ENCODE data around the gene IARS2.

DNA sequence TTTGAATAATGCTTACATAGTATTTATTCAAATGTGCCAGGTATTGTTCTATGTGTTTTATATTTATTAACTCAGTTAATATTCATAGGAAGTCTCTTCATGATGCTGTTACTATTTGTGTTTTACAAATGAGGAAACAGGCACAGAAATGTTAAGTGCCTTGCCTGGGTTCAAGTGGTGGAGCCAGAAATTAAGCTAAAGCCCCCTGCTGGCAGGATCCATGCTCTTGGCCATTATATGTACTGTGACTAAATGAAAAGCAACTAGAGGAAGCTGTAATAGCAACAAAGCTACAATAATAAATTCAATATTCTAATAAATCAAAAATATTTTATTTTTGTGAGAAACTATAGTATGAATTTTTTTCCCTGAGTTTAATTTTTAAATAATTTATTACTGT lies 30.0 kb downstream of the IARS2 start:
- TF ChIP-seq, protein P1, sequence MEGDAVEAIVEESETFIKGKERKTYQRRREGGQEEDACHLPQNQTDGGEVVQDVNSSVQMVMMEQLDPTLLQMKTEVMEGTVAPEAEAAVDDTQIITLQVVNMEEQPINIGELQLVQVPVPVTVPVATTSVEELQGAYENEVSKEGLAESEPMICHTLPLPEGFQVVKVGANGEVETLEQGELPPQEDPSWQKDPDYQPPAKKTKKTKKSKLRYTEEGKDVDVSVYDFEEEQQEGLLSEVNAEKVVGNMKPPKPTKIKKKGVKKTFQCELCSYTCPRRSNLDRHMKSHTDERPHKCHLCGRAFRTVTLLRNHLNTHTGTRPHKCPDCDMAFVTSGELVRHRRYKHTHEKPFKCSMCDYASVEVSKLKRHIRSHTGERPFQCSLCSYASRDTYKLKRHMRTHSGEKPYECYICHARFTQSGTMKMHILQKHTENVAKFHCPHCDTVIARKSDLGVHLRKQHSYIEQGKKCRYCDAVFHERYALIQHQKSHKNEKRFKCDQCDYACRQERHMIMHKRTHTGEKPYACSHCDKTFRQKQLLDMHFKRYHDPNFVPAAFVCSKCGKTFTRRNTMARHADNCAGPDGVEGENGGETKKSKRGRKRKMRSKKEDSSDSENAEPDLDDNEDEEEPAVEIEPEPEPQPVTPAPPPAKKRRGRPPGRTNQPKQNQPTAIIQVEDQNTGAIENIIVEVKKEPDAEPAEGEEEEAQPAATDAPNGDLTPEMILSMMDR (IDR thresholded peaks at IDR 0.05 in 2 of 3, conservative IDR thresholded peaks at IDR 0.05 in 1 of 3; ENCODE audit: borderline replicate concordance in 1 of 3, insufficient read depth in 1 of 3, low read depth in 2 of 3, low read length in 2 of 3): peak; percentile 25 to 62 (median 61); a peak in 4 of 6 replicates
- TF ChIP-seq, protein P2, sequence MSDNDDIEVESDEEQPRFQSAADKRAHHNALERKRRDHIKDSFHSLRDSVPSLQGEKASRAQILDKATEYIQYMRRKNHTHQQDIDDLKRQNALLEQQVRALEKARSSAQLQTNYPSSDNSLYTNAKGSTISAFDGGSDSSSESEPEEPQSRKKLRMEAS (IDR thresholded peaks at IDR 0.05): no peak
- no peak for TF ChIP-seq ZNF274 (IDR thresholded peaks at IDR 0.05; ENCODE audit: low read depth, low read length)
- TF ChIP-seq POLR2AphosphoS5 (IDR thresholded peaks at IDR 0.05; ENCODE audit: low read depth, low read length): no peak
- TF ChIP-seq, protein P3, sequence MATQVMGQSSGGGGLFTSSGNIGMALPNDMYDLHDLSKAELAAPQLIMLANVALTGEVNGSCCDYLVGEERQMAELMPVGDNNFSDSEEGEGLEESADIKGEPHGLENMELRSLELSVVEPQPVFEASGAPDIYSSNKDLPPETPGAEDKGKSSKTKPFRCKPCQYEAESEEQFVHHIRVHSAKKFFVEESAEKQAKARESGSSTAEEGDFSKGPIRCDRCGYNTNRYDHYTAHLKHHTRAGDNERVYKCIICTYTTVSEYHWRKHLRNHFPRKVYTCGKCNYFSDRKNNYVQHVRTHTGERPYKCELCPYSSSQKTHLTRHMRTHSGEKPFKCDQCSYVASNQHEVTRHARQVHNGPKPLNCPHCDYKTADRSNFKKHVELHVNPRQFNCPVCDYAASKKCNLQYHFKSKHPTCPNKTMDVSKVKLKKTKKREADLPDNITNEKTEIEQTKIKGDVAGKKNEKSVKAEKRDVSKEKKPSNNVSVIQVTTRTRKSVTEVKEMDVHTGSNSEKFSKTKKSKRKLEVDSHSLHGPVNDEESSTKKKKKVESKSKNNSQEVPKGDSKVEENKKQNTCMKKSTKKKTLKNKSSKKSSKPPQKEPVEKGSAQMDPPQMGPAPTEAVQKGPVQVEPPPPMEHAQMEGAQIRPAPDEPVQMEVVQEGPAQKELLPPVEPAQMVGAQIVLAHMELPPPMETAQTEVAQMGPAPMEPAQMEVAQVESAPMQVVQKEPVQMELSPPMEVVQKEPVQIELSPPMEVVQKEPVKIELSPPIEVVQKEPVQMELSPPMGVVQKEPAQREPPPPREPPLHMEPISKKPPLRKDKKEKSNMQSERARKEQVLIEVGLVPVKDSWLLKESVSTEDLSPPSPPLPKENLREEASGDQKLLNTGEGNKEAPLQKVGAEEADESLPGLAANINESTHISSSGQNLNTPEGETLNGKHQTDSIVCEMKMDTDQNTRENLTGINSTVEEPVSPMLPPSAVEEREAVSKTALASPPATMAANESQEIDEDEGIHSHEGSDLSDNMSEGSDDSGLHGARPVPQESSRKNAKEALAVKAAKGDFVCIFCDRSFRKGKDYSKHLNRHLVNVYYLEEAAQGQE (IDR thresholded peaks at IDR 0.05; ENCODE audit: low read depth): no peak
- TF ChIP-seq, protein P4, sequence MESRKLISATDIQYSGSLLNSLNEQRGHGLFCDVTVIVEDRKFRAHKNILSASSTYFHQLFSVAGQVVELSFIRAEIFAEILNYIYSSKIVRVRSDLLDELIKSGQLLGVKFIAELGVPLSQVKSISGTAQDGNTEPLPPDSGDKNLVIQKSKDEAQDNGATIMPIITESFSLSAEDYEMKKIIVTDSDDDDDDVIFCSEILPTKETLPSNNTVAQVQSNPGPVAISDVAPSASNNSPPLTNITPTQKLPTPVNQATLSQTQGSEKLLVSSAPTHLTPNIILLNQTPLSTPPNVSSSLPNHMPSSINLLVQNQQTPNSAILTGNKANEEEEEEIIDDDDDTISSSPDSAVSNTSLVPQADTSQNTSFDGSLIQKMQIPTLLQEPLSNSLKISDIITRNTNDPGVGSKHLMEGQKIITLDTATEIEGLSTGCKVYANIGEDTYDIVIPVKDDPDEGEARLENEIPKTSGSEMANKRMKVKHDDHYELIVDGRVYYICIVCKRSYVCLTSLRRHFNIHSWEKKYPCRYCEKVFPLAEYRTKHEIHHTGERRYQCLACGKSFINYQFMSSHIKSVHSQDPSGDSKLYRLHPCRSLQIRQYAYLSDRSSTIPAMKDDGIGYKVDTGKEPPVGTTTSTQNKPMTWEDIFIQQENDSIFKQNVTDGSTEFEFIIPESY (IDR thresholded peaks at IDR 0.05; ENCODE audit: extremely low read depth, insufficient replicate concordance, low read length): no peak
- no peak for TF ChIP-seq EZH2 (IDR thresholded peaks at IDR 0.05)
- no peak for TF ChIP-seq POLR2A (IDR thresholded peaks at IDR 0.05; ENCODE audit: borderline replicate concordance, extremely low read depth, insufficient read depth, insufficient read length)
- no peak for TF ChIP-seq RAD21 (IDR thresholded peaks at IDR 0.05; ENCODE audit: low read depth)
- no peak for TF ChIP-seq CEBPB (IDR thresholded peaks at IDR 0.05; ENCODE audit: low read depth)
- TF ChIP-seq SIN3A (IDR thresholded peaks at IDR 0.05; ENCODE audit: low read depth): no peak
- TF ChIP-seq SP1 (IDR thresholded peaks at IDR 0.05; ENCODE audit: low read depth): no peak
- no peak for TF ChIP-seq EZH2phosphoT487 (IDR thresholded peaks at IDR 0.05; ENCODE audit: borderline replicate concordance)
